Activated CD4-positive, alpha-beta T cell treated with anti-CD3 and anti-CD28 coated beads, Interleukin-2, amount 50 U/mL, for 4 hours (primary cell): Measurements from ENCODE around the gene ATG3.
"Not testable (repeated sequence)": the region's sequence is repeated elsewhere in the genome, so short reads cannot be mapped to it uniquely, and the experiment has no call there.

Experiments
- DNase-seq, 2 experiments: peaks; one replicate each; pipeline ENCODE4 v3.0.0-alpha.2; 2020

The ATG3 gene

DNA sequence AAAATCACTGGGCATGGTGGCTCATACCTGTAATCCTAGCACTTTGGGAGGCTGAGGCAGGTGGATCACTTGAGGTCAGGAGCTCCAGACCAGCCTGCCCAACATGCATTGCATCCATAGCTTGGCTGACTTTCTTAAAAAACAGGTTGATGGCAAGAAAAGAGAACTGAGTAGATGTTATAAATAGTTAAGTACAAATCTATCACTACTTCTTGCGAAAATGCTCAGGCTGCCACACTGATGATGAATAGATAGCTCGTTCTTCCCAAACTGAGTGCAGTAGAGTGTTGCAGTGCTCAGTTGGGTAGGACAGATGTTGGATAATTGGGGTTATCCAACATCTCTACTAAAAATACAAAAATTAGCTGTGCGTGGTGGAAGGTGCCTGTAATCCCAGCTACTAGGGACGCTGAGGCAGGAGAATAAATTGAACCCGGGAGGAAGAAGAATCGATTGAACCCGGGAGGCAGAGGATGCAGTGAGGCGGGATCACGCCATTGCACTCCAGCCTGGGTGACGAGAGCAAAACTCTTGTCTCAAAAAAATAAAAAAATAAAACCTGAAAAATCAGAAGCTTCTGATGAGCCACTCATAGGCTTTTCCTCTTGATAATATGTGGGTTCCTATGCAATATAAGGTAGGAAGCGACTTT, 63.7 kb downstream of the ATG3 start:
- no peak for DNase-seq

DNA sequence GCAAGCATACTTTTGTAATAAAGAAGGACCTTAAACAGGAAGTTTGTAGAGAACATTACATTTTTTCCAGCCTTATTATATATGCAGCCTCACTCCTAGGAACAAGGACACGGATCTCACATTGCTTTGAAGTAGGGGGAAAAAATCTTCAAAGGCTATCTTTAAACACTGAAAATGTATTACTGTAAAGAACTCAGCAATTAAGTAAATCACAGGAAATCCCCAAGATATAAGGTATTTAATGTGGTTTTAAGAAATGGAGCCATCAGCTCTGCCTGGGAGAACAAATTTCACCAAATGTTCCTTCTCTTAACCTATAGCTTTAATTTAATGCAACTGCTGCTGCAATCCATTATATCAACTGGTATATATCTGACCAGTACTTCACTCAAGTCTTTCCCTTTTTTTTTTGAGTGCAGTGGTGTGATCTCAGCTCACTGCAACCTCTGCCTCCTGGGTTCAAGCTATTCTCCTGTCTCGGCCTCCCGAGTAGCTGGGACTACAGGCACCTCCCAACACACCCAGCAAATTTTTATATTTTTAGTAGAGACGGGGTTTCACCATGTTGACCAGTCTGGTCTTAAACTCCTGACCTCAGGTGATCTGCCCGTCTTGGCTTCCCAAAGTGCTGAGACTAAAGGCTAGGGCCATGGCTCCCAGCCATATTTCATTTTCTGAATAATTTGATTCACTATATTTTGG, 65.2 kb downstream of the ATG3 start:
- no peak for DNase-seq

DNA sequence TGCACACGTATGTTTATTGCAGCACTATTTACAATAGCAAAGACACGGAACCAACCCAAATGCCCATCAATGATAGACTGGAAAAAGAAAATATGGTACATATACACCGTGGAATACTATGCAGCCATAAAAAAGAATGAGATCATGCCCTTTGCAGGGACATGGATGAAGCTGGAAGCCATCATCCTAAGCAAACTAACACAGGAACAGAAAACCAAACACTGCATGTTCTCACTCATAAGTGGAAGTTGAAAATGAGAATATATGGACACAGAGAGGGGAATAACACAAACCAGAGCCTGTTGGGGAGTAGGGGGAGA, 67.4 kb downstream of the ATG3 start:
- DNase-seq: not testable (repeated sequence)

DNA sequence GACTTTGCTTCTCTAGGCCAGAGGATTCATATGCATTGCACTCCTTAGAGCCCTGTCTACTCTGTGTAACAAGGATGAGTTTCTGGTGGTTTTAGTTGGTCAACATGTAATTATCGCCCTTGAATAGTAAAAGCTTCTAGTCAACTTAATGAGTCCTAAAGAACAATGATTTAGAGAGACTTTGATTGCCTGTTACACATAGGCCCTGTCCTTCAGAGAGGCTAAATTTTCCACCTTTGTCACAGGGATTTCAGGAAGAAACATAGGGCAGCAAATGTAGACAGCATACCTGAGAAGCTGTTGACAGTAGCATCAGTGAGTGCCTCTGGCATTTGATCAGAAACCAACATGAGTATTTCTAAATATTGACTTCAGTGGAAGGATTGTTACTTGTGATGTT, 69.6 kb downstream of the ATG3 start:
- DNase-seq: no peak

DNA sequence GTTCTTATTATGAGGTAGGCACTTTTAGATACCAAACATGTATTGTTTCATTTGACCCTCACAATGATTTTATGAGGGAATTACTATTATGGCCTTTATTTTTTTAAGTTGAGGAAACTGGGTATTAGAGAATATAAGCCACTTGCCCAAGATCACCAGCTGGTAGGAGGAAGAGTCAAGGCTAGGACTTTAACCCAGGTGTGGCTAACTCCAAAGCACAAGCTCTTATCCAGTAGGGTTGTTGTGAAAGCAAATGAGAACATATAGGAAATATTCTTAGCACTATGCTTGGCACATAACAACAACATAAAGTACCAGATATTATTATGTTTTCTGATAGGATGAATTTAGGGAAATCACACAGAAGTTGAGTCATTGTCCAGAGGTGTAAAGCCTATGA, 70.4 kb downstream of the ATG3 start:
- no peak for DNase-seq

DNA sequence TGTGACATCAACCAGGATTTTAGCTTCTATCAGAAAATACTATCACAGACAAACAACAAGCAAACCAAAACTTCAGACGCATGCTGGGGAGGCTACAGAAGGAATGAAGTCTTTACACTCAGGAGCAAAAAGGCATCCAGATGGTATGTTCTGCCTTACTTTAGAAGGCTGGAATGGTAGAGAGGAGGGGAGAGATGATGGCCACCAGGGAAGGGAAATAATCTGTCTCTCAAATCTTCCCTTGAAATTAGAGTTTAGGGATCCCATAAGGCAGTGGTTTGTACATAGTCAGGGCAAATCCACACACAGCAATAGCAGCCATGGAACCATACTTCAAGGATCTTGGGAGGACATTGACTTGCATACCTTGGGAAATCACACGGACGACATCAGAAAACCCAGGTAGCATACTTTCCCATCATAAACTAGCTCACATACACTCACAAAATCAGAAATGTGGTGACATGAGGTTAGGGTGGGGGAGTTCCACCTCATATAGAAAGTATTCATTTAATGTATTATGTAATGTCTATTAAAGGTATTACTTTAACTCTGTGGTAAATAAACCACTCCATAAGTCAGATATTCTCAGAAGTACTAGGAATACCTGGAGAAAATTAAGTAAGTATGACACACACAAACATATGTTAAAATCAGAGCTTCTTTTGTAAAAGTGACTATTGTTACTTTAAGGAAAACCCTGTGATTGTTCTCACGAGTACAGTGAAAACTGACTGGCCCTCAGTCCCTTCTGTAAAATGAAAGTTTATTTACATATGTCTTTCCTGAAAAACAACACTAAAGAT, 71.9 kb downstream of the ATG3 start:
- no peak for DNase-seq

DNA sequence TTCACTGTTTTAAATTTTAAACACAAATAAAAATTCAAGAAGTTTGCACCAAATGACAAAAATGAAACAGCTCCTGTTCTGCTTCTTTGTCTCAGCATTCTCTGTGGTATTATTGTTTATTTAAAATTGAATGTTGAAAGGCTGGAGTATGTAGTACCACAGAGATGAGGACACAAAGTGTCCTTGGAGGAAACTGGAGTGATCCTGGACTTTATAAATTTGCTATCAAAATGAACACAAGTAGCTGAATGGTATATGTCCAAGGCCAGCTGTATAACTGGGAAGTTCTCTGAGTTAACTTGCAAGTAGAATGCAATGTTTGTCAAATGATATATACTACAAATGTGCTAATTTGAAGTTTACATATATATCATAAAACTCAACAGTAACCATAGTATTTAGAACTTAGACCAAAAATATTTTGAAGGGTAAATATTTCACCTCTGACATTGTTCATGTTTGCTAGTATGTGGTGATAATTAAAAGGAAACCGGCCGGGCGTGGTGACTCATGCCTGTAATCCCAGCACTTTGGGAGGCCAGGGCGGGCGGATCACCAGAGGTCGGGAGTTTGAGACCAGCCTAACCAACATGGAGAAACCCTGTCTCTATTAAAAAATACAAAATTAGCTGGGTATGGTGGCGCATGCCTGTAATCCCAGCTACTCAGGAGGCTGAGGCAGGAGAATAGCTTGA, 74.8 kb downstream of the ATG3 start:
- DNase-seq: no peak

DNA sequence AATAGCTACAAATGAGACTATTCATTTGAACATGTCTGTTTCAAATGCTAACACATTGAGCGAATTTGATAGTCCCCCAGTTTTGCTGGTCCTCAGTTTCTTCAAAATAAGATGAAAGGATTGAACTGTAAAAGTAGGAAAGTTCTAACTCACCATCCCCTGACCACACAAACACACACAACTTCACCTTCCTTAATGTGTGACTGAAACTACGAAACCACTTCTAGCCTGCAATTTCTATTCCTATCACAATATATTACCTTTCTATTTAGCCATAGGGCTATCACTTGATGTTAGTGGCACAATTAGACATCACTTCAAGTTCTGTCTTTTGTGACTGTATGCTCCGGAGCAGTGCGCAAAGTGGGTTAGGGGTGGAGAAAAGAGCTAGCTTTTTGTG, 77.4 kb downstream of the ATG3 start:
- no peak for DNase-seq

DNA sequence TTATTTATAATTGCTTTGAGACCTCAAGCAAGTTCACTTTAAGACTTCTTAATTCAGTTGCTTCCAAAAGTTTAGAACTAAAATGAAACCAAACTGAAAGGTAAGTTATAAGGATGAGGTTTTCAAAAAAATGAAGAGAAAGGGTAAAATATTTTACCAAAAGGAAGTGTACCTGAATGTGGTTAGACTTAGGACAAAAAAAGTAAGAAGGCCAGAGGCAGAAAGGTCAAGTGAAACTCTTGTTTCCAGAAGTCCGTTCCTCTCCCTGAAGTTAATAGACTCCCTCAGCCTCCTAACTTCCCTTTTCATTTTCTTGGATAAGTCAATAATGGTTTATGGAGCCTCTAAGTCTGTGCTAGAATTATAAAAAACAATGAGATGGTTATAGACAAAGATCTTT, 79.1 kb downstream of the ATG3 start:
- DNase-seq: no peak
